Measurements from ENCODE around the gene ARHGAP40. TPM values are rescaled to one million over a fixed set of nuclear protein-coding genes. Genes with fewer than 3 reads are reported as not detected.

ARHGAP40 gene
- total and polyA plus RNA-seq, 2 experiments from 2014 or later: 0.21 TPM; not detected in 1

- Mint-ChIP-seq H3K27me3 (ENCODE audit: insufficient read depth, low read depth, poor library complexity) (no peaks in the 10 kb centered on the region), H3K4me3 (no peak overlapping the region), H3K9me3 (no peaks in the 10 kb centered on the region), H3K36me3 (ENCODE audit: low read depth) (peaks cover 29% of the 10 kb centered on the region), H3K4me1 (0 out of 3 replicates have a peak, but pooled peaks cover 4% of the 10 kb centered on the region), H3K27ac (no peak overlapping the region)
- no peaks in the 10 kb centered on the region for H3K27me3 ChIP-seq (ENCODE audit: insufficient read depth)
- no peaks in the 10 kb centered on the region for H3K79me2 ChIP-seq (replicated peaks; ENCODE audit: insufficient read depth)
- H3K36me3 ChIP-seq (ENCODE audit: insufficient read depth): peaks cover 11% of the 10 kb centered on the region
- no peak for TF ChIP-seq ZNF462 (CRISPR knock-in tag; IDR thresholded peaks at IDR 0.05)
- no peak for TF ChIP-seq EZH2 (IDR thresholded peaks at IDR 0.05; ENCODE audit: low read depth, unreplicated experiment)
- TF ChIP-seq REST (IDR thresholded peaks at IDR 0.05; ENCODE audit: unreplicated experiment): no peak
- TF ChIP-seq JUNB (IDR thresholded peaks at IDR 0.05; ENCODE audit: unreplicated experiment): no peak
- no peak for TF ChIP-seq POLR2AphosphoS5 (IDR thresholded peaks at IDR 0.05; ENCODE audit: low read depth)
- no peak for TF ChIP-seq CREB1 (CRISPR knock-in tag; IDR thresholded peaks at IDR 0.05; ENCODE audit: low read depth)
- no peak for TF ChIP-seq STAT1 (IDR thresholded peaks at IDR 0.05; ENCODE audit: unreplicated experiment)
- no peak for TF ChIP-seq ZNF331 (CRISPR knock-in tag; IDR thresholded peaks at IDR 0.05; ENCODE audit: low read depth)
- TF ChIP-seq ETS1 (IDR thresholded peaks at IDR 0.05): no peak
- no peak for TF ChIP-seq NANOG (IDR thresholded peaks at IDR 0.05; ENCODE audit: borderline replicate concordance)
- TF ChIP-seq CTCF (conservative IDR thresholded peaks at IDR 0.05; ENCODE audit: low read depth in 2 of 2): no peak
- no peak for TF ChIP-seq ZNF114 (CRISPR knock-in tag; IDR thresholded peaks at IDR 0.05)
- no peak for TF ChIP-seq EZH2phosphoT487 (IDR thresholded peaks at IDR 0.05; ENCODE audit: unreplicated experiment)
- no peak overlapping the region for H2AFZ ChIP-seq
- DNase-seq (ENCODE audit: low spot score) (no peak), ATAC-seq (no peak)
- no peaks in the 10 kb centered on the region for H3K4me1 ChIP-seq (ENCODE audit: insufficient read depth)
- H3K4me3 ChIP-seq: no peak overlapping the region
- no peak overlapping the region; the same call in 1 of the 2 replicates for H3K27ac ChIP-seq (ENCODE audit: low read depth)
- no peaks in the 10 kb centered on the region for H3F3A ChIP-seq (replicated peaks; ENCODE audit: low read depth)
- H4K20me1 ChIP-seq (replicated peaks; ENCODE audit: insufficient read depth): 0 out of 2 replicates have a peak, but pooled peaks cover 3% of the 10 kb centered on the region
- no peaks in the 10 kb centered on the region for H3K9me2 ChIP-seq (ENCODE audit: insufficient read depth)
- no peak overlapping the region for H3K4me2 ChIP-seq
Measured at GRCh38 chr20:38558596-38559360, 42.8 kb upstream of the ARHGAP40 start.
